Activated CD8-positive, alpha-beta T cell treated with anti-CD3 and anti-CD28 coated beads for 36 hours (primary cell): Measurements from ENCODE around the gene STK10. TPM values are rescaled to one million over a fixed set of nuclear protein-coding genes. Genes with fewer than 3 reads are reported as not detected.
"Not testable (repeated sequence)": the region's sequence is repeated elsewhere in the genome, so short reads cannot be mapped to it uniquely, and the experiment has no call there.

Experiments
- ATAC-seq: fragments of 200-7000 bp; cut with Tn5 transposase; one replicate; pipeline ENCODE4 v1.10.0; 2021; ENCODE audit warnings: mild to moderate bottlenecking, moderate library complexity
- CTCF ChIA-PET: fragments of 350-600 bp; sonication (Branson Sonifier 250); formaldehyde crosslinking; loops from one replicate; lab custom pipeline; 2021; ENCODE audit warnings: antibody characterized with exemption; lab: Charles Lee
- POLR2A ChIA-PET: fragments of 350-600 bp; sonication (Branson Sonifier 250); formaldehyde crosslinking; loops from one replicate; lab custom pipeline; 2021; ENCODE audit warnings: antibody characterized with exemption; lab: Charles Lee
- DNase-seq: peaks from one replicate; pipeline ENCODE4 v3.0.0-alpha.2; 2020
- H3K27ac Mint-ChIP-seq: one replicate; pipeline ENCODE4 v1.8.0; 2021; ENCODE audit warnings: mild to moderate bottlenecking, mixed read lengths
- H3K27me3 Mint-ChIP-seq: one replicate; pipeline ENCODE4 v1.8.0; 2021; ENCODE audit warnings: mixed read lengths
- H3K36me3 Mint-ChIP-seq: one replicate; pipeline ENCODE4 v1.8.0; 2021; ENCODE audit warnings: low read depth, mixed read lengths
- H3K4me1 Mint-ChIP-seq: one replicate; pipeline ENCODE4 v1.8.0; 2021; ENCODE audit warnings: low read depth, mixed read lengths
- H3K4me3 Mint-ChIP-seq: one replicate; pipeline ENCODE4 v1.8.0; 2021; ENCODE audit warnings: mild to moderate bottlenecking, moderate library complexity, mixed read lengths
- H3K9me3 Mint-ChIP-seq: one replicate; pipeline ENCODE4 v1.8.0; 2021; ENCODE audit warnings: mixed read lengths
- CTCF ChIP-seq: fragments of 200-600 bp; IDR thresholded peaks from one replicate; pipeline ENCODE4 v1.8.0; 2022; ENCODE audit warnings: antibody characterized with exemption, mild to moderate bottlenecking
- intact Hi-C: fragments of 100-400 bp; cut with micrococcal nuclease; formaldehyde crosslinking; loops from one replicate; pipeline ENCODE4 v1.10.0; 2022
- total RNA-seq, 2 experiments: library from RNA; stranded (reverse); gene quantifications; one replicate each; pipeline ENCODE4 v1.2.3, GENCODE V29; 2021

Gene STK10
- total RNA-seq, 2 experiments from 2014 or later, result 142 to 143 TPM

- Mint-ChIP-seq H3K4me1 (no peaks in the 10 kb centered on the region), H3K27ac (no peak overlapping the region), H3K36me3 (peaks cover 42% of the 10 kb centered on the region), H3K4me3 (no peak overlapping the region), H3K9me3 (peaks cover 6% of the 10 kb centered on the region), H3K27me3 (no peaks in the 10 kb centered on the region)
- POLR2A ChIA-PET, result no interaction called here
- no peak for ATAC-seq
- TF ChIP-seq CTCF, result no peak
- CTCF ChIA-PET, result interaction anchor here (0.9 kb wide), 1 partner anchor 28 kb away, joined by 3 read pairs; the partner anchor contains the start of gene STK10
- no peak for DNase-seq
- intact Hi-C loops, result no loop called here
These were observed 28.3 kb upstream of the STK10 start for GRCh38 chr5:172216345-172216744.

GRCh38 chr5:172213126-172213525 lies 25.1 kb upstream of the STK10 start:
- no peak overlapping the region for H3K4me3 Mint-ChIP-seq
- H3K9me3 Mint-ChIP-seq, result no peaks in the 10 kb centered on the region
- H3K27me3 Mint-ChIP-seq, result no peaks in the 10 kb centered on the region
- ATAC-seq, result no peak
- no peak overlapping the region for H3K27ac Mint-ChIP-seq
- no peak for TF ChIP-seq CTCF
- intact Hi-C loops, result no loop called here
- no peak for DNase-seq
- ChIA-PET CTCF (interaction anchor here (1.4 to 1.7 kb wide), 2 partner anchors 15 to 24 kb away, joined by 4 to 8 read pairs; partner anchors contain the start of gene STK10), POLR2A (no interaction called here)
- H3K4me1 Mint-ChIP-seq, result no peaks in the 10 kb centered on the region
- peaks cover 30% of the 10 kb centered on the region for H3K36me3 Mint-ChIP-seq

GRCh38 chr5:172211676-172212075 lies 23.7 kb upstream of the STK10 start:
- peaks cover 5% of the 10 kb centered on the region for H3K4me1 Mint-ChIP-seq
- H3K36me3 Mint-ChIP-seq, result peaks cover 20% of the 10 kb centered on the region
- no peaks in the 10 kb centered on the region for H3K9me3 Mint-ChIP-seq
- intact Hi-C loops, result no loop called here
- POLR2A ChIA-PET, result no interaction called here
- TF ChIP-seq CTCF, result no peak
- no peak for DNase-seq
- no peak overlapping the region for H3K4me3 Mint-ChIP-seq
- CTCF ChIA-PET, result interaction anchor here (0.7 to 1.3 kb wide), 3 partner anchors 12 to 23 kb away, joined by 3 to 4 read pairs (median 4); partner anchors contain the start of gene STK10
- no peak for ATAC-seq
- H3K27me3 Mint-ChIP-seq, result no peaks in the 10 kb centered on the region
- H3K27ac Mint-ChIP-seq, result no peak overlapping the region

GRCh38 chr5:172209714-172210113 lies 21.7 kb upstream of the STK10 start:
- Mint-ChIP-seq H3K4me1 (peaks cover 7% of the 10 kb centered on the region), H3K9me3 (no peaks in the 10 kb centered on the region), H3K4me3 (no peak overlapping the region), H3K27ac (no peak overlapping the region), H3K27me3 (no peaks in the 10 kb centered on the region), H3K36me3 (peaks cover 16% of the 10 kb centered on the region)
- intact Hi-C loops, result no loop called here
- DNase-seq (no peak), ATAC-seq (no peak)
- no peak for TF ChIP-seq CTCF
- CTCF ChIA-PET, result interaction anchor here (0.7 to 1.5 kb wide), 2 partner anchors 73 to 200 kb away, joined by 3 read pairs; no protein-coding TSS in a partner anchor
- POLR2A ChIA-PET, result interaction anchor here (1.0 kb wide), 1 partner anchor 98 kb away, joined by 3 read pairs; no protein-coding TSS in a partner anchor

- Mint-ChIP-seq H3K4me1 (peaks cover 7% of the 10 kb centered on the region), H3K27me3 (no peaks in the 10 kb centered on the region), H3K27ac (no peak overlapping the region), H3K36me3 (peaks cover 14% of the 10 kb centered on the region), H3K9me3 (no peaks in the 10 kb centered on the region), H3K4me3 (no peak overlapping the region)
- ATAC-seq, result no peak
- ChIA-PET POLR2A (no interaction called here), CTCF (interaction anchor here (0.9 to 1.6 kb wide), 2 partner anchors 19 to 75 kb away, joined by 3 to 5 read pairs; partner anchors contain the start of gene STK10)
- DNase-seq, result no peak
- TF ChIP-seq CTCF, result no peak
- intact Hi-C loops, result no loop called here
These were observed 19.5 kb upstream of the STK10 start for GRCh38 chr5:172207511-172207910.

GRCh38 chr5:172205984-172206383 lies 18.0 kb upstream of the STK10 start:
- DNase-seq, H3K4me3 Mint-ChIP-seq, H3K27me3 Mint-ChIP-seq, H3K9me3 Mint-ChIP-seq, intact Hi-C loops, H3K27ac Mint-ChIP-seq, POLR2A ChIA-PET, ATAC-seq, H3K36me3 Mint-ChIP-seq, CTCF ChIA-PET, H3K4me1 Mint-ChIP-seq: not testable (repeated sequence)
